AG20443 (cell line): Measurements from ENCODE around the gene AGAP1.
"Not testable (repeated sequence)": the region's sequence is repeated elsewhere in the genome, so short reads cannot be mapped to it uniquely, and the experiment has no call there.

ENCODE experiments used
- DNase-seq: peaks from one replicate; pipeline ENCODE4 v3.0.0; 2012; ENCODE audit warnings: low spot score, mixed read lengths

Gene AGAP1

DNA sequence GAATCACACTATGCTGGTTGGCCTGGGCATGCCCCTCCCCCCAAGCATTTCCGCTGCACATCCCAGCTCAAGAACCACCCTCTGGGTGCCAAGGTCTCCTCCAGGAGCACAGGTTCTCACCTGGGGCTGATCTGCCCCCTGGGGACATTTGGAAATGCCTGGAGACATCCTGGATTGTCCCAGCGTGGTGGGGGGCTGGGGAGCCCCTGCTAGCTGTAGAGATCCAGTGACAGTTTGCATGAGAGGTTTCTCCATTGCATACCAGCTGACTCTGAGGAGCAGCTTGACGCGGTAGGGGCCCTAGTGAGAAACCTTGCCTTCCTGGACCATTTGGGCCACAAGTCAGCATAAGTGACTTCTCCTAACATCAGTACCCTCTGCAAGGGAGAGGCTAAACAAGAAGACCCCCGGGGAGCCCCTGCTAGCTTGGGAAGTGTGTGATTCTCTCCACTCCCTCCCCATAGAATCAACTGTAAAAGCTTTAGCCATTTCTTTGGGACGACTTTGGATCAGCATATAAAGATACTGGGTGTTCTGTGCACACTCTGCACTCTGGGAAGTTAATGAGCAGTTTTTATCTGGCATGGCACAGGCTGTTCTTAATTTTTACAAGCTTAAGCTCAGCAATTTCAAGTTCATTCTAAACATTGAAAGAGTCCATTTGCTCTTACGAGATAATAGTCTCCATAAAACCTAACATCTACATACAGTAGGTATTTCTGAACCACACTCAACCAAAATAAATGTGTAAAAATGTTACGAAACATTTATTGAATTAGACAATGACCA is 580.2 kb downstream of the AGAP1 start:
- DNase-seq = no peak

DNA sequence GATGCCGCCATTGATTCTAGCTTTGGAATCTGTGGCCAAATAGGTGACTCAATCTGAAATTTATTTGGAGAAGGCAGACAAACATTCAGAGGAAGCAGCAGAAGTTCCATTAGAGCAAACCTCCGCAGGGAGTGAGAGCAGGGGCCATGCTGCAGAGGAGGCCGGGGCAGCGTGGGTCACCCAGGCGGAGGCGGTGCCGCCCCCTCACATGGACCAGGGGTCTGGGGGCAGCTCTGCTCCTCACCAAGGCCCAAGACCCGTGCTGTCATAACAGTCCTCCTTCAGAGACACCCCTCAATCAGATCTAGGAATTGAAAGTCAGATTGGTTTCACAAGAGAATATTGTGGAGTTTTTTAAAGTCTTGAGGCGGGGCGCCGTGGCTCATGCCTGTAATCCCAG is 582.0 kb downstream of the AGAP1 start:
- no peak for DNase-seq

DNA sequence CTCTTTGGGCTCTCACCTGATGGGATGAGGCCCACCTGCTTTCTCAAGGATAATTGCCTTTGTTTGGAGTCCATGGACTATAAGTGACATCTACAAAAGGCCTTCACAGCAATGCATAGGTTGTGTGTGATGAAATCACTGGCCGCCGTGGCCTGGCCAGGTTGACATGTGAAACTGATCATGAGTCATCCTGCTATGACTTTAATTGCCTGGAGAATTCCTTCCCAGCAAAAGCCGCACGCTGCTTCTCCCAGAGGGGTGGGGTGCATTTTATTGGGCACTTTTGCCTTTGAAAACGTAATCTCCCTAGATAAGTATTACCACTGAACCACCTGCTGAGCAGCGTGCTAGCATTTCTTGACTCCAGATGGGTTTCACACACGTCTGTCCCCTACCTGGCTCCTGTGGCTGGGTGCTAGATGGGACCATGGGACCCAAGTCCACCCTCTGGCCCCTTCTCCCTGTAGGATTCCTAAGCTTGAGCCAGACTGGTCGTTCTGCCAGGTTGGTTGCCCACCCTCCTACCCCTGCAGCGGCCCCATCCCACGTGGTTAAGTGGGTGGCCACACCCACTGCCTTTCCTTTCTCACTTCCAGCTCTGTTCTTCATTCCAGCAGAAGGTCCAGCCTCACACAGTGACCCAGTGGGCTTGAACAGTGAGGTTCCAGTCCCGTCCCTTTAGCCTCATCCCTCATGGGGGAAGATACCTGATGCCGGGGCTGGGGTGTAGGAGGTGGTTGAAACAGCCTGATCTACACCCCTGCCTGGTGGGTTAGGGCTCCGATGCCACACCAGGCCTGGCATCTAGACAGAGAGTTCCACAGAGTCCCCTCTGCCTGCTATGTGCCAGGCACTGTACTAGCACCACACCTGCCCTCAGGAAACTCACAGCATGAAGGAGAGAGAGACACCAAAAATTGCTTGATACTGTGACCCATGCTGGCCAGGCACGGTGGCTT is 584.7 kb downstream of the AGAP1 start:
- peak; percentile 75 for DNase-seq

- no peak for DNase-seq
These were observed 586.6 kb downstream of the AGAP1 start for GRCh38 chr2:236080412-236080811.

GRCh38 chr2:236081171-236081570 is 587.3 kb downstream of the AGAP1 start:
- DNase-seq = no peak

DNA sequence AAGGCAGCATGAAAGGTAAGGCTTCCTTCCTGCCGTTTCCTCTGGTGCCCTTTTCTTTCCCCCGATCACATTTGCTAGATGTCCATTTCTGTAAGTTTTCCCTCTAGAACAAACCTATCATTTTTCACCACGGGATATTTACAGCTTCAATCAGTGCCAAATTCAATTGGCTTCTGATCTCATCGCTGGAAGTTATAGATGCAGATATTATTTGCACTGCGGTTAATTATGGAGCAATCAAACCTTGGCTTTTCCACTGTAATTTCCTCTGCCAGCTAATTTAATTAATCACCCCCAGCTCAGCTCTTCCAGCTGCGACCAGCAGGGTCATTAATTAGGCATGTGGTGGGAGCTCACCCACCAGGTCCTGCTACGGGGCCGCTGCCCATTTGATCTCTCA is 588.2 kb downstream of the AGAP1 start:
- DNase-seq = no peak

GRCh38 chr2:236083934-236084333 is 590.1 kb downstream of the AGAP1 start:
- DNase-seq = no peak

- DNase-seq = no peak
These were observed 591.4 kb downstream of the AGAP1 start for GRCh38 chr2:236085211-236085610.

DNA sequence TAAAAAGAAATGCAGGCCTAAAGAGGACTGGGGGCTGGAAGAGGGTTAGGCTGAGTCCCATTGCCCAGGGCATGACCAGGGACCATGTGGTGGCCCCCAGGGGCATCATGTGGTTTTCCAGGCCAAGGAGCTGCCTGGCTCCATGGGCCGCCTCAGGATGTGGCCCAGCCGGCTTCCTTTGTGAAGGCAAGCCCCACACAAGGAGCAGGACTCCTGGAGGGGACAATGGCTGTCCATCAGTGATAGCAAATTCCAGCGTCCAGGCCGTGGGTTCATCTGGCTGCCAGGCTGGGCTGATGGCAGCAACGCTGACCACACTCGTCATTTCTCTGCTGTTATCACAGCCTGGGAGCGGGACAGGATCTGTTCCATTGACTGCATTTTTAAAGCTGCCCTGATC is 591.8 kb downstream of the AGAP1 start:
- no peak for DNase-seq

GRCh38 chr2:236086403-236086970 is 592.6 kb downstream of the AGAP1 start:
- DNase-seq = no peak

DNA sequence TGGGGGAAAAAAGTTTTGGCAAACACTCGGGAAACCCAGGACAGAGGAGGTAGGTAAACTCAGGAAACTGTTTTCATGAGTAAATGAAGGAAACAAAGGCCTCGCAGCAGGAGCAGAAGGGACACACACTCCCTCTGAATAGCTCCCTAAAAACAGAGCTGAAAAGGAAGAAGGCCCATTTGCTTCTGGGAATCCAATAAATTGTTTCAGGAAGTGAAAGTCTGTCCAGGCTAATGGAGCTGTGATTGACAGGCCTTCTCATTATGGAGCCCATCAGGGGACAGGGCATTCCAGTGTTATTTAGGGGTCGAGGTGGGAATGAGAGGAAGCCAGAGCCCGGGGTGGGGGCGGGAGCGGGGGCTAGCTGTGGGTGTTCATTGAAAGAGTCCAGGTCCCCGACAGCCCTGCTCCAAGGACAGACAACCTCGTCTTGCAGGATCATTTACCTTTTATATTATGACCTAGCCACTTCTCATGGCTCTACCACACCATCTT is 593.2 kb downstream of the AGAP1 start:
- no peak for DNase-seq

DNA sequence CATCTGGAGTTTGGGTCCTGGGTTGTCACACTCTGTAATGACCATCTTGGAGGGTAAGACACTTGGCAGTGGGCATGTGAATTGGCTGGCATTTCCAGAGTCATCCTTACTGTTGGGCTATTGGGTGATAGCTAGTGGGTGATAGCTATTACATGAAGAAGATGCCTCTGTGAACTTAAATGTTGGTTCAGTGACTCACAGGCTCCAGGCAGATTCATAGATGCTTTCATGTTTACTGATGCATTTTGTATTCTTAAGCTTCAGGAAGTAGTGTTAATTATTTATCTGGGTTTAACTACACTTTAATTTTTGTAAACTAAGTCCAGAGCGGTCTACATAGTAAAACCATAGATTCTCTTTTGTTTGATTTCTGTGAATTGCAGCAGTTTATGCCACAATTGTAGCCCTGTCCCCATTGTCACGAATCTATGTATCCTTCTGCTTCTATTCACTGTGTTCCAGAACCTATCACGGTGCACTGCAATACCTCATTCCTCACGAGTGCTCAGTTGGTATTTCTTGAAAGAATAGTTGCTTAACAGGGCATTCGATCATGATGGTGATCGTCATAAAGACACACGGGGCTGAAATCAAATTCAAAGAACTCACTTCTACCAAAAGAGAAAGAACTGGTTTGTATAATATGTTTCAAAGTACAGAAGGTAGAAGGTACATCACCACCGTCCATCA is 594.7 kb downstream of the AGAP1 start:
- no peak for DNase-seq

DNA sequence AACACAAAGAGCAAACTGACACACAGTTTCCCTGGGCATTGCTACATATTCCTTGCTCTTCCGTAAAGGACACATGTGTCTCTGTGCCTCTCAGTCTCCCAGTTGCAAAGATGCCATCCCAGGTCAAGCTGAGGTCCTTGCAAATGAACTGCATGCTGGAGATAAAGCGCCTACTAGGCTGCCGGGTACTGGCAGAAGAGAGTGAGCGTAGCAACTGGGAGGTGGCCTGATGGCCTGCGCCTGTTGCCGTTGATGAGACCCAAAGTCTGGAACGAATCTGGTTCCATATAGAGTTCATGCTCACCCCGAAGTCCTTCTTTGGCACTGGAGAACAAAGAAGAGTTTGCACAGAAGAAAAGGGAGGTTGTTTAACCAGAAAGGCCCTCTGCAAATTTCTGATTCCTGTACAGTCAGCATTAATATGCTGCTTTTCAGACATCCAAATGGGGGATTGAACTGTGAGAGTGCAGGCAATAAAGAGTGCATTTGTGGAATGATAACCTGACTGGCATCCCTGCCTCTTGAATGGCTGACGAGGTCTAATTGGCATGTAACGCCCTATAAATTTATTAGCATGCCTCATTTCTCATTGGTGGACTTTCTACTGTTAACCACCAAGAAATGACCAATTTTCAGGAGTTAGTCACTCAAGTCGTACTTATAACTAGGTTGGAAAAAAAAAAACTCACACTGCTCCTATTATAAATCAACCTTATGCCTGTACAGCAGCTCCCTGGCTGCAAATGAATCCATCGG is 595.6 kb downstream of the AGAP1 start:
- no peak for DNase-seq

GRCh38 chr2:236090027-236090382 is 596.2 kb downstream of the AGAP1 start:
- no peak for DNase-seq

GRCh38 chr2:236090826-236091225 is 597.0 kb downstream of the AGAP1 start:
- DNase-seq = not testable (repeated sequence)

GRCh38 chr2:236092714-236093113 is 598.9 kb downstream of the AGAP1 start:
- DNase-seq = no peak

DNA sequence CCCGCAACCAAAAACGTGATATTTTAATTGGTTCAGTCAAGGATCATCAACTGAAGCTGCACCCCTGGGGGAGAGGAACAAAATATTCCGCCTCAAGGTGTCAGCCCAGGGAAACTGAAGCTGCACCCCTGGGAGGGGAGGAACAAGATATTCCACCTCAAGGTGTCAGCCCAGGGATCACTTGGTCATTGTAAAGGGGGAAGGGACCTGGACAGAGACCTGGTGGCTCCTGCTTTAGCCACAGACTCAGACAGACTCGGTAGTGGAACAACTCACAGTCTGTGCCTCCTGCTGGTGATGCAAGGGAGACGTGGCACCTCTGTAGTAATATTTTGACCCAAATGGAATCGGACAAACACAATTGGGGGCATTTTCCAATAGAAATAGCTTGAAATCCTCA is 599.3 kb downstream of the AGAP1 start:
- DNase-seq = no peak

- DNase-seq = no peak
These were observed 601.7 kb downstream of the AGAP1 start for GRCh38 chr2:236095504-236095903.

DNA sequence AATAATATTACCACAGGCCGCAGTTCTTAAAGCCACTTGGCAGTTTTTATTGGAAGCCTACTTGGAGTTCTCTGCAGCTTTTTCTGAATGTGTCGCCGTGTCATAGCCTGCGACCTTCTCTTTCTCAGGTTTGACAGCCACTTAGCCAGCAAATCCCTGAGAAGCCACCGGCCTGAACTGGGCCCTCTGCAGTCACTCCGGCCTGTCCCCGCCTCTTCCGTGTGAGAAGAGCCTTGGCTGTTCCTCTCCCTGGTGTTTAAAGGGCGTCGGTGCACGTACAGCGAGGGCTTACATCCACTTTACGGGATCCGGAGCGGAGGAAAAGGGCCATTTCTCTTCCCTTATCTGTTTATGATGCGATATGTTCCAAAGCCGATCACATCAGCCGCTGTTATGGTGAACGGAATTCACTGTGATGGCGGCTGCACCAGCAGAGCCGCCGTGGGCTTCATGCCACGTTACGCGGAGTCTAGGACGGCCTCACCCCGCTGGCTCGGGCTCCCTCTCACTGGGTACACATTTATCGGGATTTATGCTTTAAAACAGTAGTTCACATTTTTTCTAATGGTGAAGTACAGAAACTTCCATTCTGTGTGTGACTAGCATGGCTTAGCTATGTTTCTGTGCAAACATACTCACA is 607.6 kb downstream of the AGAP1 start:
- DNase-seq = no peak

DNA sequence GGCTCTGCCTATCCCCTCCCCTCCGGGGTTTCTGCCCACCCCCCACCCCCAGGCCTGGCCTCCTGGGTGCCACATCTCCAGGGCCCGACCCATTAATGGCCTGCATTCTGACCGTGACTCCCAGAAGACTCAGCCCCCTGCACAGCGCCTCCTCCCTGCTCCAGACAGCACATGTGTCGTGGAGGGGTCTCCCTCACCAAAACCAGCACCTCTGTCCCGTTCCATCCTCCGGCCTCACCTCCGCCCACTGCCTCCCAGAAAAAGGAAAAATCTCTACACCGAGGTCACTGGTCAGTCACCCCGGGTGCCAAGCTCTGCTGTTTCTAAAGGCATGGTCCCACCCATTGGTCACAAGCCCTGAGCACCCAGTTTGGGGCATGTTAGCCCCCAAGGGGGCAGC is 609.1 kb downstream of the AGAP1 start:
- no peak for DNase-seq

DNA sequence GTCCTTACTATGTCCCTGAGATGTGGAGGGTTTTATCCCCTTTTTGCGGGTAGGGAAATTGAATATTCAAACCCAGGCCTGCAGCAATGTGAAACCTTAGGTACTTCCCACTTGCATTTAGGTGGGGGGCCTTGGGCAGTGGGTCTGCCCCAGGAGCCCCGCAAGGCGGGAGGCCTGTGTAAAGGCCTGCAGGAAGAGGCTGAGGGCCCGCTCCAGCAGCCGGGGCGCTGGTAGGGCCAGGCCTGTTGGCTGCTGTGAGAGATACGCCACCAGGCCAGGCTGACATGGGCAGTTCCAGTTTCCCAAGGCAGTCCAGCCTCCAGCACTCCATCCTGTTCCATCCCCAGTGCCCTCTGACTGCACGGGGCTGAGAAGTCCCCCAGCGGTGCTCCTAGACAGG is 610.1 kb downstream of the AGAP1 start:
- no peak for DNase-seq
